ENCODE measurements around the gene APOBEC3B. TPM values are rescaled to one million over a fixed set of nuclear protein-coding genes. Genes with fewer than 3 reads are reported as not detected.

The APOBEC3B gene
- total and polyA plus RNA-seq, 9 of the 15 experiments (the other 6 are each of a cell fraction or from before 2014, with no cell fraction given), result 5.9 to 166 (median 43.2) TPM

GRCh38 chr22:38974826-38975175, 7.3 kb upstream of the APOBEC3B start:
- Histone ChIP-seq H3K27ac (ENCODE audit: extremely low read depth, low read depth, low read length) (no peak overlapping the region), H3K36me3 (ENCODE audit: control insufficient read depth, insufficient read depth, low read length) (no peaks in the 10 kb centered on the region), H4K20me1 (replicated peaks; ENCODE audit: control insufficient read depth, insufficient read depth, low read length) (no peaks in the 10 kb centered on the region), H3K9me1 (ENCODE audit: control insufficient read depth, insufficient read depth, low read length) (no peaks in the 10 kb centered on the region), H3K79me2 (ENCODE audit: control insufficient read depth, insufficient read depth, low read length) (no peaks in the 10 kb centered on the region), H3K27me3 (ENCODE audit: control insufficient read depth in 2 of 2, insufficient read depth in 2 of 2, low read length in 2 of 2) (peaks cover 0 to 15% of the 10 kb centered on the region in 2 experiments; a peak in 3 of 5 replicates), H3K4me2 (ENCODE audit: insufficient read depth, low read length) (no peak overlapping the region), H3K4me1 (replicated peaks in 1 of 2; ENCODE audit: control insufficient read depth in 2 of 2, insufficient read depth in 2 of 2, low read length in 2 of 2) (no peaks in the 10 kb centered on the region; a peak in 1 of 5 replicates), H2AFZ (ENCODE audit: low read depth, low read length) (no peak overlapping the region; the same call in 1 of the 2 replicates), H3K9ac (ENCODE audit: insufficient read depth in 1 of 2, low read depth in 2 of 2, low read length in 2 of 2) (no peak overlapping the region), H3K9me3 (replicated peaks; ENCODE audit: control insufficient read depth, insufficient read depth, low read depth, low read length) (no peaks in the 10 kb centered on the region), H3K4me3 (no peak overlapping the region)
- BruUV-seq (replicated peaks), result no TSS peak
- intact Hi-C loops (cut with micrococcal nuclease), result no loop called here
- 41% methylated on average over 6 of the region's 7 CpGs for WGBS (ENCODE audit: insufficient coverage, low coverage, missing lambda C conversion rate)
- CTCF ChIA-PET (ENCODE audit: low intra/inter-chr PET ratio), result no interaction called here
- FAIRE-seq (no peak), DNase-seq (ENCODE audit: extremely low read depth in 1 of 4, low spot score in 3 of 4) (no peak), ATAC-seq (no peak)
- POLR2A ChIA-PET, result interaction anchor here (0.6 to 0.8 kb wide), 2 partner anchors 10 to 92 kb away, joined by 3 to 4 read pairs; no protein-coding TSS in a partner anchor
- in situ Hi-C loops (cut with MboI), result no loop called here
- TF ChIP-seq SMARCA5 (IDR thresholded peaks at IDR 0.05), result no peak
- TF ChIP-seq ZNF766 (CRISPR knock-in tag; conservative IDR thresholded peaks at IDR 0.05), result no peak
- no peak for TF ChIP-seq KDM2B (CRISPR knock-in tag; IDR thresholded peaks at IDR 0.05)
- TF ChIP-seq CHD7 (IDR thresholded peaks at IDR 0.05; ENCODE audit: low read depth, low read length), result no peak
- TF ChIP-seq XRCC3 (IDR thresholded peaks at IDR 0.05), result no peak
- no peak for TF ChIP-seq CTCFL (IDR thresholded peaks at IDR 0.05; ENCODE audit: borderline replicate concordance, insufficient read depth, low read depth, low read length, poor library complexity, severe bottlenecking)
- no peak for TF ChIP-seq TCF3 (CRISPR knock-in tag; IDR thresholded peaks at IDR 0.05)
- no peak for TF ChIP-seq ZFP91 (CRISPR knock-in tag; IDR thresholded peaks at IDR 0.05)

All from K562 (cell line).